Stimulated activated CD8-positive, alpha-beta memory T cell treated with anti-CD3 and anti-CD28 coated beads, Interleukin-15, amount 100 ng/mL, for 24 hours (primary cell): Measurements from ENCODE around the gene APOL2.
A peak's percentile ranks its signal among the peaks of the same experiment; 100 is the strongest.
"Not testable (repeated sequence)": the region's sequence is repeated elsewhere in the genome, so short reads cannot be mapped to it uniquely, and the experiment has no call there.

ENCODE experiments used
- DNase-seq: peaks from one replicate; pipeline ENCODE4 v3.0.0-alpha.2; 2020; ENCODE audit warnings: low read depth

APOL2 gene

GRCh38 chr22:36197514-36198146, 41.7 kb downstream of the APOL2 start:
- DNase-seq: no peak

GRCh38 chr22:36197065-36197440, 42.3 kb downstream of the APOL2 start:
- no peak for DNase-seq

- DNase-seq: no peak
Measured at GRCh38 chr22:36196254-36197064, 42.9 kb downstream of the APOL2 start.

GRCh38 chr22:36194971-36195370, 44.4 kb downstream of the APOL2 start:
- DNase-seq: no peak

GRCh38 chr22:36194385-36194784, 44.9 kb downstream of the APOL2 start:
- no peak for DNase-seq

GRCh38 chr22:36193577-36193976, 45.8 kb downstream of the APOL2 start:
- DNase-seq: no peak

- DNase-seq: no peak
Measured at GRCh38 chr22:36193171-36193570, 46.2 kb downstream of the APOL2 start.

- DNase-seq: no peak
Measured at GRCh38 chr22:36192542-36192941, 46.8 kb downstream of the APOL2 start.

GRCh38 chr22:36191106-36191836, 48.1 kb downstream of the APOL2 start:
- no peak for DNase-seq

- not testable (repeated sequence) for DNase-seq
Measured at GRCh38 chr22:36187862-36188261, 51.5 kb downstream of the APOL2 start.

GRCh38 chr22:36185828-36186624, 53.3 kb downstream of the APOL2 start:
- DNase-seq: no peak

- DNase-seq: no peak
Measured at GRCh38 chr22:36184433-36185025, 54.8 kb downstream of the APOL2 start.

- DNase-seq: no peak
Measured at GRCh38 chr22:36183446-36183845, 55.9 kb downstream of the APOL2 start.

GRCh38 chr22:36182857-36183256, 56.5 kb downstream of the APOL2 start:
- DNase-seq: no peak

GRCh38 chr22:36182056-36182455, 57.3 kb downstream of the APOL2 start:
- DNase-seq: no peak

GRCh38 chr22:36180928-36181327, 58.4 kb downstream of the APOL2 start:
- no peak for DNase-seq

- peak; percentile 83 for DNase-seq
Measured at GRCh38 chr22:36180038-36180880, 59.1 kb downstream of the APOL2 start.

- no peak for DNase-seq
Measured at GRCh38 chr22:36177160-36177559, 62.2 kb downstream of the APOL2 start.
